HEK293 (cell line): Measurements from ENCODE around the gene ADCY6.
A peak's percentile ranks its signal among the peaks of the same experiment; 100 is the strongest.

Source experiments
- HOXC10 ChIP-seq: sonication (generic); formaldehyde crosslinking; IDR thresholded peaks from 2 replicates; pipeline ENCODE4 v1.8.1; 2023; ENCODE audit warnings: mild to moderate bottlenecking, missing genetic modification reagents
- KLF8 ChIP-seq: fragments of 450-650 bp; formaldehyde crosslinking; IDR thresholded peaks from 2 replicates; pipeline ENCODE4 v1.5.1; 2016; ENCODE audit warnings: missing biosample characterization, missing genetic modification characterization
- PRDM10 ChIP-seq: fragments of 450-650 bp; formaldehyde crosslinking; IDR thresholded peaks from 2 replicates; pipeline ENCODE4 v1.5.1; 2016; ENCODE audit warnings: missing biosample characterization, missing genetic modification characterization
- SCRT1 ChIP-seq: fragments of 450-650 bp; formaldehyde crosslinking; IDR thresholded peaks from 2 replicates; pipeline ENCODE4 v1.5.1; 2016; ENCODE audit warnings: missing biosample characterization, missing genetic modification characterization, borderline replicate concordance
- SP3 ChIP-seq: fragments of 450-650 bp; formaldehyde crosslinking; IDR thresholded peaks from 2 replicates; pipeline ENCODE4 v1.5.1; 2016; ENCODE audit warnings: missing biosample characterization, missing genetic modification characterization
- ZBTB26 ChIP-seq: fragments of 450-650 bp; formaldehyde crosslinking; optimal IDR thresholded peaks from 2 replicates; pipeline ENCODE3; 2016; ENCODE audit warnings: missing biosample characterization, mild to moderate bottlenecking, missing genetic modification characterization
- ZBTB8A ChIP-seq: fragments of 450-650 bp; formaldehyde crosslinking; IDR thresholded peaks from 2 replicates; pipeline ENCODE4 v1.5.1; 2016; ENCODE audit warnings: missing biosample characterization, missing genetic modification characterization
- ZIC2 ChIP-seq: fragments of 450-650 bp; formaldehyde crosslinking; IDR thresholded peaks from 2 replicates; pipeline ENCODE4 v1.5.1; 2016; ENCODE audit warnings: missing biosample characterization, missing genetic modification characterization
- ZNF335 ChIP-seq: fragments of 450-650 bp; formaldehyde crosslinking; conservative IDR thresholded peaks from 2 replicates; pipeline ENCODE4 v1.5.1; 2016; ENCODE audit warnings: missing biosample characterization, missing genetic modification characterization
- ZNF366 ChIP-seq: fragments of 450-650 bp; formaldehyde crosslinking; conservative IDR thresholded peaks from 2 replicates; pipeline ENCODE4 v1.5.1; 2016; ENCODE audit warnings: missing biosample characterization, missing genetic modification characterization
- ZNF398 ChIP-seq: fragments of 450-650 bp; formaldehyde crosslinking; IDR thresholded peaks from 2 replicates; pipeline ENCODE4 v1.5.1; 2017; ENCODE audit warnings: missing biosample characterization, missing genetic modification characterization
- ZNF404 ChIP-seq: fragments of 450-650 bp; formaldehyde crosslinking; IDR thresholded peaks from 2 replicates; pipeline ENCODE4 v1.5.1; 2017; ENCODE audit warnings: missing biosample characterization, missing genetic modification characterization
- ZNF423 ChIP-seq: fragments of 450-650 bp; formaldehyde crosslinking; IDR thresholded peaks from 2 replicates; pipeline ENCODE4 v1.5.1; 2016; ENCODE audit warnings: missing biosample characterization, missing genetic modification characterization
- ZSCAN16 ChIP-seq: fragments of 450-650 bp; formaldehyde crosslinking; IDR thresholded peaks from 2 replicates; pipeline ENCODE4 v1.5.1; 2016; ENCODE audit warnings: missing biosample characterization, missing genetic modification characterization
- TF ChIP-seq, protein P1 (sequence below): fragments of 450-650 bp; formaldehyde crosslinking; IDR thresholded peaks from 2 replicates; pipeline ENCODE4 v1.5.1; 2016; ENCODE audit warnings: missing biosample characterization, missing genetic modification characterization
- TF ChIP-seq, protein P2 (sequence below): fragments of 450-650 bp; formaldehyde crosslinking; IDR thresholded peaks from 2 replicates; pipeline ENCODE4 v1.5.0; 2017; ENCODE audit warnings: missing biosample characterization, missing genetic modification characterization, borderline replicate concordance
- TF ChIP-seq, protein P3 (sequence below): fragments of 450-650 bp; formaldehyde crosslinking; IDR thresholded peaks from 2 replicates; pipeline ENCODE4 v1.5.1; 2016; ENCODE audit warnings: missing biosample characterization, missing genetic modification characterization
- TF ChIP-seq, protein P4 (sequence below): fragments of 450-650 bp; formaldehyde crosslinking; conservative IDR thresholded peaks from 2 replicates; pipeline ENCODE4 v1.5.1; 2016; ENCODE audit warnings: low read depth, missing biosample characterization, missing genetic modification characterization

The ADCY6 gene

GRCh38 chr12:48817873-48818830, 29.3 kb upstream of the ADCY6 start, which contains the start of gene CACNB3 (continued):
- TF ChIP-seq ZNF404 (tag by site-specific recombination): no peak
- TF ChIP-seq ZBTB8A (tag by site-specific recombination): peak; percentile 92
- peak; percentile 70 for TF ChIP-seq ZNF366 (tag by site-specific recombination)
- TF ChIP-seq, protein P1, sequence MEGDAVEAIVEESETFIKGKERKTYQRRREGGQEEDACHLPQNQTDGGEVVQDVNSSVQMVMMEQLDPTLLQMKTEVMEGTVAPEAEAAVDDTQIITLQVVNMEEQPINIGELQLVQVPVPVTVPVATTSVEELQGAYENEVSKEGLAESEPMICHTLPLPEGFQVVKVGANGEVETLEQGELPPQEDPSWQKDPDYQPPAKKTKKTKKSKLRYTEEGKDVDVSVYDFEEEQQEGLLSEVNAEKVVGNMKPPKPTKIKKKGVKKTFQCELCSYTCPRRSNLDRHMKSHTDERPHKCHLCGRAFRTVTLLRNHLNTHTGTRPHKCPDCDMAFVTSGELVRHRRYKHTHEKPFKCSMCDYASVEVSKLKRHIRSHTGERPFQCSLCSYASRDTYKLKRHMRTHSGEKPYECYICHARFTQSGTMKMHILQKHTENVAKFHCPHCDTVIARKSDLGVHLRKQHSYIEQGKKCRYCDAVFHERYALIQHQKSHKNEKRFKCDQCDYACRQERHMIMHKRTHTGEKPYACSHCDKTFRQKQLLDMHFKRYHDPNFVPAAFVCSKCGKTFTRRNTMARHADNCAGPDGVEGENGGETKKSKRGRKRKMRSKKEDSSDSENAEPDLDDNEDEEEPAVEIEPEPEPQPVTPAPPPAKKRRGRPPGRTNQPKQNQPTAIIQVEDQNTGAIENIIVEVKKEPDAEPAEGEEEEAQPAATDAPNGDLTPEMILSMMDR (tag by site-specific recombination): peak; percentile 88
- TF ChIP-seq ZNF423: 0 out of 2 replicates have a peak, but pooled peaks have one; percentile 25
- TF ChIP-seq ZSCAN16: 0 out of 2 replicates have a peak, but pooled peaks have one; percentile 24
- TF ChIP-seq KLF8: peak; percentile 87
- TF ChIP-seq HOXC10 (CRISPR knock-in tag): no peak
- TF ChIP-seq ZNF335 (tag by site-specific recombination): peak; percentile 59
- peak; percentile 78 for TF ChIP-seq ZBTB26 (tag by site-specific recombination)
- TF ChIP-seq, protein P2, sequence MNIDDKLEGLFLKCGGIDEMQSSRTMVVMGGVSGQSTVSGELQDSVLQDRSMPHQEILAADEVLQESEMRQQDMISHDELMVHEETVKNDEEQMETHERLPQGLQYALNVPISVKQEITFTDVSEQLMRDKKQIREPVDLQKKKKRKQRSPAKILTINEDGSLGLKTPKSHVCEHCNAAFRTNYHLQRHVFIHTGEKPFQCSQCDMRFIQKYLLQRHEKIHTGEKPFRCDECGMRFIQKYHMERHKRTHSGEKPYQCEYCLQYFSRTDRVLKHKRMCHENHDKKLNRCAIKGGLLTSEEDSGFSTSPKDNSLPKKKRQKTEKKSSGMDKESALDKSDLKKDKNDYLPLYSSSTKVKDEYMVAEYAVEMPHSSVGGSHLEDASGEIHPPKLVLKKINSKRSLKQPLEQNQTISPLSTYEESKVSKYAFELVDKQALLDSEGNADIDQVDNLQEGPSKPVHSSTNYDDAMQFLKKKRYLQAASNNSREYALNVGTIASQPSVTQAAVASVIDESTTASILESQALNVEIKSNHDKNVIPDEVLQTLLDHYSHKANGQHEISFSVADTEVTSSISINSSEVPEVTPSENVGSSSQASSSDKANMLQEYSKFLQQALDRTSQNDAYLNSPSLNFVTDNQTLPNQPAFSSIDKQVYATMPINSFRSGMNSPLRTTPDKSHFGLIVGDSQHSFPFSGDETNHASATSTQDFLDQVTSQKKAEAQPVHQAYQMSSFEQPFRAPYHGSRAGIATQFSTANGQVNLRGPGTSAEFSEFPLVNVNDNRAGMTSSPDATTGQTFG (tag by site-specific recombination): no peak
- TF ChIP-seq, protein P3, sequence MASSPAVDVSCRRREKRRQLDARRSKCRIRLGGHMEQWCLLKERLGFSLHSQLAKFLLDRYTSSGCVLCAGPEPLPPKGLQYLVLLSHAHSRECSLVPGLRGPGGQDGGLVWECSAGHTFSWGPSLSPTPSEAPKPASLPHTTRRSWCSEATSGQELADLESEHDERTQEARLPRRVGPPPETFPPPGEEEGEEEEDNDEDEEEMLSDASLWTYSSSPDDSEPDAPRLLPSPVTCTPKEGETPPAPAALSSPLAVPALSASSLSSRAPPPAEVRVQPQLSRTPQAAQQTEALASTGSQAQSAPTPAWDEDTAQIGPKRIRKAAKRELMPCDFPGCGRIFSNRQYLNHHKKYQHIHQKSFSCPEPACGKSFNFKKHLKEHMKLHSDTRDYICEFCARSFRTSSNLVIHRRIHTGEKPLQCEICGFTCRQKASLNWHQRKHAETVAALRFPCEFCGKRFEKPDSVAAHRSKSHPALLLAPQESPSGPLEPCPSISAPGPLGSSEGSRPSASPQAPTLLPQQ (tag by site-specific recombination): peak; percentile 92
- TF ChIP-seq ZIC2 (tag by site-specific recombination): peak; percentile 58
- peak; percentile 98 for TF ChIP-seq SCRT1 (tag by site-specific recombination)
- TF ChIP-seq SP3: peak; percentile 93
- TF ChIP-seq, protein P4, sequence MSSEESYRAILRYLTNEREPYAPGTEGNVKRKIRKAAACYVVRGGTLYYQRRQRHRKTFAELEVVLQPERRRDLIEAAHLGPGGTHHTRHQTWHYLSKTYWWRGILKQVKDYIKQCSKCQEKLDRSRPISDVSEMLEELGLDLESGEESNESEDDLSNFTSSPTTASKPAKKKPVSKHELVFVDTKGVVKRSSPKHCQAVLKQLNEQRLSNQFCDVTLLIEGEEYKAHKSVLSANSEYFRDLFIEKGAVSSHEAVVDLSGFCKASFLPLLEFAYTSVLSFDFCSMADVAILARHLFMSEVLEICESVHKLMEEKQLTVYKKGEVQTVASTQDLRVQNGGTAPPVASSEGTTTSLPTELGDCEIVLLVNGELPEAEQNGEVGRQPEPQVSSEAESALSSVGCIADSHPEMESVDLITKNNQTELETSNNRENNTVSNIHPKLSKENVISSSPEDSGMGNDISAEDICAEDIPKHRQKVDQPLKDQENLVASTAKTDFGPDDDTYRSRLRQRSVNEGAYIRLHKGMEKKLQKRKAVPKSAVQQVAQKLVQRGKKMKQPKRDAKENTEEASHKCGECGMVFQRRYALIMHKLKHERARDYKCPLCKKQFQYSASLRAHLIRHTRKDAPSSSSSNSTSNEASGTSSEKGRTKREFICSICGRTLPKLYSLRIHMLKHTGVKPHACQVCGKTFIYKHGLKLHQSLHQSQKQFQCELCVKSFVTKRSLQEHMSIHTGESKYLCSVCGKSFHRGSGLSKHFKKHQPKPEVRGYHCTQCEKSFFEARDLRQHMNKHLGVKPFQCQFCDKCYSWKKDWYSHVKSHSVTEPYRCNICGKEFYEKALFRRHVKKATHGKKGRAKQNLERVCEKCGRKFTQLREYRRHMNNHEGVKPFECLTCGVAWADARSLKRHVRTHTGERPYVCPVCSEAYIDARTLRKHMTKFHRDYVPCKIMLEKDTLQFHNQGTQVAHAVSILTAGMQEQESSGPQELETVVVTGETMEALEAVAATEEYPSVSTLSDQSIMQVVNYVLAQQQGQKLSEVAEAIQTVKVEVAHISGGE (tag by site-specific recombination): peak; percentile 84
- TF ChIP-seq ZNF398: peak; percentile 97
- peak; percentile 17; the same call in 1 of the 2 replicates for TF ChIP-seq PRDM10 (tag by site-specific recombination)
